ENCODE measurements around the gene GIPC2.
"Not testable (repeated sequence)": the region's sequence is repeated elsewhere in the genome, so short reads cannot be mapped to it uniquely, and the experiment has no call there.

GIPC2 gene

DNA sequence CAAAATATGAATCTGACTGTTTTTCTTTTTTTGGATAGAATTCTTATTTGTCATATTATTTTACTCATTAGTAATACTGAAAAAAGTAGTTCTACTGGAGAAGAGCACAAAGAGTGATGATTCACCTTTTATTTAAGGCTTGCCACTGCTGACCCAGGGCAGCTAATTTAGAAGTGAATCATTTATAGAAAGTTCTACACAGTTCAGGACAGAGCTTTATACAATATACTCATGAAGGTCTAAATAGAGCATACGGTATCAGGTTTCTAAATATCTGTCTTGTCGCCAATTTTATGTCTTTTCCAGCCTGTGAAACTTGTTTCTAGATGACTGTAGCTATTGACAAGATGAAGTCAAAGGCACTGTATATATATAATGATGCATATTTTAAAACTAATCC, 25.0 kb downstream of the GIPC2 start:
- no peak for DNase-seq

DNA sequence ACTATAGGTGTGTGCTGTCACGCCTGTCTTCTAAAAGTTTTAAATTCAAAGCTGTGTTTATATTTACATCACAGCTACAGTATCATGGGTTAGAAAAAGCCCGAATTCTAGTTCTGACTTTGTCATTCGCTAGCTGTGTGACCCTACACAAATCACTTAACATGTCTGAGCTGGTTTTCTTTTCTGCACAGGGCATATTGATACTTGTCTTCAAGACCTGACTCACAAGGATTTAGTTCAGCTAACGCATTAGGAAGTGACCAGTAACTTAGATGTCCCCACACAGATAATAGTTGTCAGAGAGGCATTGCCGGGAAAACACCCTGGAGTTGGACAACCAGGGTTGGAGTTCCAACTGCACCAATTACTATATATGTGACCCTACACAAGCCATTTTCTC, 25.9 kb downstream of the GIPC2 start:
- DNase-seq, result no peak

DNA sequence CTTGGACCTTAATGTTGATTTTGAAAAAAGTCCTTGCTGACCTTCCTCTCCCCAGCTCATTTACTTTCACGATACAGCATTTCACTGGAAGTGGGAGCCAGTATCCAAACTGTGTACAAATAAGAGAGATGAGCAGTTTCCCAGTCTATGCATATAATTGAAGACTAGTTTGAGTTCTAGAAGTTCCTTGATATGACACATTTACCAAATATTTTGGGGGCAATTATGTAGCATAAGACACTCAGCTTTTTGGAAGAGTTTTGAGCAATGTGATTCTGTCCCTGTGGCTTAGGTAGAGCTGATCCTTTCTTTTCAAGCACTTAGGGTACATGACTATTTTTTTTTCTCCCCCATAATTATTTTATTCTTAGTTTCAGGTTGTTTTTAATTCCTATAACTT, 26.4 kb downstream of the GIPC2 start:
- no peak for DNase-seq

DNA sequence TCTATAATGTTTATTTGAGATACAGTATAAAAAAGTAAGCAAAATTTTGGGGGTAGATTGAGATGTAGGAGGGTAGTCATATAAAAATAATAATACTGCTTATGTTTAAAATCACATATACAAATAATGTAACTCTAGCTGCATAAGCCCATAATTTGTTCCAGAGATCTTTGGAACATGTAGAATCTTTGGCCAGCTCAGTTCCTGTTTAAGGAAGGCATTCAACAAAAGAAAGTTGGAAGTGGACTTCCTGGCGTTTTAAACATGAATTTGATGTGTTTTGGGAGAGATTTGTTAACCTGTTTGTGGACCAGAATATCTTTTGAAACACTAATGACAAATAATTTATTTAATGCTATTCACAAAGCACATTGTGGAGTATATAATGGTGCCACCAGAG, 27.7 kb downstream of the GIPC2 start:
- no peak for DNase-seq

DNA sequence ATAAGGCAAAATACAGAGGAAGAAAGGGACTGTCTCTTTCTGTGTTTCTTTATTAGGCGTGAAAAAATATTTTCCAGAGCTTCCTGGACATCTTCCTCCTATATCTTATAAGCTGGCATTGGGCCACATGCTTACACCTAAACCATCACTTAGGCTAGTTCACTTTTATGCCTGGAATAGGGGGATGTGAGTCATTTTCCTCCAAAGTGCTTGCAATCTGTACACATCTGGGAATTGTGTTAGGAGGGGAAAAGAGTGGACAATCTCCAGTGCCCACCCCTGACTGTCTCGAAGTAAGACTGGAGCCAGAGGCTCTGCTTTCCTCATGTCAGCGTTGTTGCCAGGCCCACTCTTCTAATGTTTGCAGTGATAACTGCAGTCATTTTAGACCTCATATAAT, 29.9 kb downstream of the GIPC2 start:
- no peak for DNase-seq

DNA sequence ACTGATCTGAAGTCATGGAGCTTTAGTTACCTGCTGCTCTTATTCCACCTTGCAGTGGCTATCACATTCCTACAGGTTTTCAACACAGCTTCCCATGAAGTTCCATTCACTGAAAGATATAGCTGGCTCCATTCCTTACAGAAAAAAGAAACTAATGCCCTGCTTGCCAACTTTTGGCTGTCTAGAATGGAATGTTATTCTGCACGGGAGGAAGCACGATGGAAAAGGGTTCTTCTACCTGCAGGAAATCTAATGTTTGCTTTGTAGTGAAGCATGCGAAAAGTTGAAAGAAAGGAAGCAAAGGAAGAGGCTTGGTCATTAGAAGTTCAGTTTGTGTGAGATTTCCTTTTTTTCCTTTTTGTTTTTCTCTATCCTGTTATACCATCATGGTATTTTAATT, 32.6 kb downstream of the GIPC2 start:
- DNase-seq, result no peak

DNA sequence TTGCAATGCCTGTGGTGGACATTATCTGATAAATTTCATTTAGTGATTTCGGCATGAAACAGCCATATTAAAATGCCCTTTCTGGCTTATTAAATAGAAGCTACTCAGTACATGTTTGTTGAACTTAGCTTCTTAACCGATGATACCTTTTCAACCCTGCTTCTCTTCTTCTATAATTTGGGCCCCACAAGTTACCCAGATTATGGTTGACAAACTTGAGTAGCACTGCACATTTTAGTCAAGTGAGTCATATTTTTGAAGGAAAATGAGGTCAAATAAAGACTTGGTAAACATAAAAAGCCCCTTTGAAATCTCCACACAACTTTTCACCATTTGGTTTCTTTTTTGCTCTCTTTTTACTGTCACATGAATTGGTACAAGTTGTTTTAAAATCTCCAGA, 33.8 kb downstream of the GIPC2 start:
- no peak for DNase-seq

DNA sequence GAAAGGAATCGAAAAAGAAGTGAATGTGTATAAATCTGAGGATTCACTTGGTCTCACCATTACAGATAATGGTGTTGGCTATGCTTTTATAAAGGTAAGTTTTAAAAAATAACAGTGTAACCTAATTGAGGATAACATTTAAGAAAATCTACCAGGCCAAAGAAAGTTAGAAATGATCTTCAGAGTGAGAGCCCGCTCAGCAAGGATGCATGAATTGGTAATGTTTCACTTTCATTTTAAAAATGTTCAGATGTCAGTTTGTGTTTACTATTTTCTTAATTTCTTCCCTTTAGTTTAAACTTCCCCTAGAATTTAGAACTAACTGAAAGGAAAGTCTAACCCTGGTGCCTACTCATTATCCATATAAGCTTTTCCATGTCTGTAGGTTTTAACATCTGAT, 35.0 kb downstream of the GIPC2 start:
- DNase-seq, result no peak

DNA sequence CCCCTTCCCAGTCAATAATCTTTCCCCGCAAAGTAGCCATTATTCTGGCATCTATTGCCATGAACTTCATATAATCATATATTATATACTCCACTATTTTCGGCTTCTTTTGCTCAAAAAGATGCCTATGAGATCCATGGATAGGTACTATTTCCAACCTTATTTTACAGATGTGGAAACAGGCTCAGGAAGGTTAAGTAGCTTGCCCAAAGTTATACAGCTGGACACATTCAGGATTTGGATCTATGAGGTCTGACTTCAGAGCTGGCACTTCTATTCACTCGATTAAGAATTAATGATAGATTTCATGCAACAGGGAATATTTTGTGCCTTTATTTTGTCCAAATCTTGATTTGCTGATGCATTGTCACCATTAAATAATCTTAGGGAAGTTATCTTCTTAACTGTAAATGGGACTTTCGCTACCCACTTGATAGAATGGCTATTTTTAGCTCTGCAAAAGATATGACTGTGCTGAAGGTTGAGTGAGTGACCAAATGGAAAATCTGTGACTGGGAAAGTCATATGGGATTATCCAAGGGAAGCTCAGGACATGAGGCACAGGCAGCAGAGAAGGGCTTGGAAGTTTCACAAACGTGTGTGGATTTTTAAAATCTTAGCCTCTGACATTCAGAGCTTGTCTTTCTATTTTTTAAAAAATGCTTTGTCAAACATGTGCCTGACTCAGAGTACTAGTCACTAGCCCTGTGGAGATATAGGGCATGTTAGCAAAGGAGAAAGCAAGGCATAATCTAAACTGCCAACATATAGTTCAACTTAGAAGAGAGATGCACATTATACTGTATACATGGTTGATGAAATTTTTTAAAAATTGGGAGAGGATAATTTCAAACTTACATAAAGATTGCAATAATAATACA, 36.5 kb downstream of the GIPC2 start:
- DNase-seq, result no peak

DNA sequence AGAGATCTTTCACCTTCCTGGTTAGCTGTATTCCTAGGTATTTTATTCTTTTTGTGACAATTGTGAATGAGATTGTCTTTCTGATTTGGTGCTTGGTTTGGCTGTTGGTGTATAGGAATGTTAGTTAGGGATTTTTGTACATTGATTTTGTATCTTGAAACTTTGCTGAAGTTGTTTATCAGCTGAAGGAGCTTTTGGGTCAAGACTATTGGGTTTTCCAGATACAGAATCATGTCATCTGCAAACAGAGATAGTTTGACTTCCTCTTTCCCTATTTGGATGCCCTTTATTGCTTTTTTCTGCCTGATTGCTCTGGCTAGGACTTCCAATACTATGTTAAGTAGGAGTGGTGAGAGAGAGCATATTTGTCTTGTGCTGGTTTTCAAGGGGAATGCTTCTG, 38.9 kb downstream of the GIPC2 start:
- not testable (repeated sequence) for DNase-seq

DNA sequence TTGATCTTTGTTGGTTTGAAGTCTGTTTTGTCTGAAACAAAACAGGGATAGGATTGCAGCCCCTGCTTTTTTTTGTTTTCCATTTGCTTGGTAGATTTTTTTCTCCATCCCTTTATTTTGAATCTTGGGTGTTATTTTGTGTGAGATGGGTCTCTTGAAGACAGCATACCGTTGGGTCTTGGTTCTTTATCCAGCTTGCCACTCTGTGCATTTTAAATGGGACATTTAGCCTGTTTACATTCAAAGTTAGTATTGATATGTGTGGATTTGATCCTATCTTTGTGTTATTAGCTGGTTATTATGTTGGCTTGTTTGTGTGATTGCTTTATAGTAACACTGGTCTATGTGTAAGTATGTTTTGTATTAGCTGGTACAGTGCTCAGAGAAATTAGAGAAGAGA, 40.9 kb downstream of the GIPC2 start:
- DNase-seq, result no peak

DNA sequence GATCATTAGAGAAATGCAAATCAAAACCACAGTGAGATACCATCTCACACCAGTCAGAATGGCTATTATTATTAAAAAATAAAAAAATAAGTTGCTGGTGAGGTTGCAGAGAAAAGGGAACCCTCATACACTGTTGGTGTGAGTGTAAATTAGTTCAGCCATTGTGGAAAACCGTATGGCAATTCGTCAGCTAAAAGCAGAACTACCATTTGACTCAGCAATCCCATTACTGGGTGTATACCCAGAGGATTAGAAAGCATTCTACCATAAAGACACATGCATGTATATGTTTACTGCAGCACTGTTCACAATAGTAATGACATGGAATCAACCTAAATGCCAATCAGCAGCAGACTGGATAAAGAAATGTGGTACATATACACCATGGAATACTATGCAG, 42.2 kb downstream of the GIPC2 start:
- no peak for DNase-seq

DNA sequence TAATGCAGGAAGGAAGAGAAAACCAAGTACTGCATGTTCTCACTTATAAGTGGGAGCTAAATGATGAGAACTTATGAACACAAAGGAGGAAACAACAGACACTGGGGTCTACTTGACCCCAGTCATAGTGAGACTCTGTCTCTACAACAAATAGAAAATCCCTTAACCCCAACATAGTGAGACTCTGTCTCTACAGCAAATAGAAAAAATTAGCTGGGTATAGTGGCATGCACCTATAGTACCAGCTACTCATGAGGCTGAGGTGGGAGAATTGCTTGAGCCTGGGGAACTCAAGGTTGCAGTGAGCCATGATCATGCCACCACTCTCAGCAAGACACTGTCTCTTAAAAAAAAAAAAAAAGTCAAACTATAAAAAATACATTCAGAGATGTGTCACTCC, 42.7 kb downstream of the GIPC2 start:
- no peak for DNase-seq

DNA sequence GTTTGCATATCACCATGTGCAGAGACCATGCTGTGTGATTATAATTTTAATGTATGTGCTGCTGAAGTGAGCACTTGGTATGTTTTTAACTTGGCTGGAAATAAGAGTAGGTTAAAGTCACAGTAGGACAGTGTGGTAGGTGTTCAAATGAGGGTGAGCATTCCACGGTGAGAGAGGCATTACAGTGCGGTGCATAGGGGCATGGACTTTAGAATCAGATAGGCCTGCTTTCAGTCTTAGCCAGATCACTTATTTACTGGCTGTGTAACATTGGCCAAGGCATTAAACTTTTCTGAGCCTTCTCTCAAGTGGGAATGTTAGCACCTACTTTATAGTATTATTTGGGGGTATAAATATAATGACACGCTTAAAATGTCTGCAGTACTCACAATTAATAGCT, 43.2 kb downstream of the GIPC2 start:
- no peak for DNase-seq

DNA sequence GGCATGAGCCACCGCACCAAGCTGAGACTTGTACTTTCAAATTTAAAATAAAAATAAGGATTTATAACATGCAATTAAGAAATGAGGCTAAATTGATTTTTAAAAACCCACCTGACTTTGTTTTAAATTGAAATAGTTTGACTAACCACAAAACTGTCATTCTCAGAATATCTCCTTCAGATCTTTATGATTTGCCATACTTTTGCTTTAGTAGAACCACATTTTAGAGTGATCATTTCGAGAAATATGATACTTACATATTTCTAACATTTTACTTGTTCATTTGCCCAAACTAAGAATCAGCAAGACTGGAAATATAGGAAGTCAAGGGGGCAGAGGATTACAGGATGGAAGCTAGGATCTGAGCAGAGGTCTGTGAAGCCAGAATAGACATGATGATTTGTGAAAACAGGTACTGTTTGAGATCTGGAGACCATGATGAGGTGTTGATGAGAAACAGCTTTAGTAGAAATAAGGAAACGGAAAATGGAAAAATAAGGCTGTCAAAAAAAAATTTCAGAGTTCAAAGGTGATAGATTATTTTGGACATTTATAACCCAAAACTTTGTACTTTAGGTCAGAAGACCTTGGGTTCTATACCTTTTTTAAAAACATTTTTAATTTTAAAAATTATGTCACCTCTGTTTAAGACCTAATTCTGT, 44.8 kb downstream of the GIPC2 start:
- DNase-seq, result no peak

DNA sequence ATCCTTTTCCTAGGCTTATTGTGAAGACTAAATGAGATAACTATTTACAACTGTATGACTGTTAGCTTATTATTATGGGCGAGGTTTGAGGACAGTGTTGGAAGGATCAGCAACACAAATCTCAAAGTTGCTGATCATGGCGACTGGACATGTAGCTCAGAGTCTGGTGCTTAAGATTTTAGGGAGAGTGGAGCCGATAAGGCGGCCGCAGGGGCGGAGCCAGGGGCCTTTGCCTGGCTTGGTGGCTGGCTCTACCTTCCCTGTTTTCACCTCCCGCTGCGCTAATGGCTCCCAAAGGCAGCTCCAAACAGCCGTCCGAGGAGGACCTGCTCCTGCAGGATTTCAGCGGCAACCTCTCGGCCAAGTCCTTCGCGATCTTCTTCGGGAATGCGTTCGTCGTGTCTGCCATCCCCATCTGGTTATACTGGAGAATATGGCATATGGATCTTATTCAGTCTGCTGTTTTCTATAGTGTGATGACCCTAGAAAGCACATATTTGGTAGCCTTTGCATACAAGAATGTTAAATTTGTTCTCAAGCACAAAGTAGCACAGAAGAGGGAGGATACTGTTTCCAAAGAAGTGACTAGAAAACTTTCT, 45.5 kb downstream of the GIPC2 start:
- no peak for DNase-seq

DNA sequence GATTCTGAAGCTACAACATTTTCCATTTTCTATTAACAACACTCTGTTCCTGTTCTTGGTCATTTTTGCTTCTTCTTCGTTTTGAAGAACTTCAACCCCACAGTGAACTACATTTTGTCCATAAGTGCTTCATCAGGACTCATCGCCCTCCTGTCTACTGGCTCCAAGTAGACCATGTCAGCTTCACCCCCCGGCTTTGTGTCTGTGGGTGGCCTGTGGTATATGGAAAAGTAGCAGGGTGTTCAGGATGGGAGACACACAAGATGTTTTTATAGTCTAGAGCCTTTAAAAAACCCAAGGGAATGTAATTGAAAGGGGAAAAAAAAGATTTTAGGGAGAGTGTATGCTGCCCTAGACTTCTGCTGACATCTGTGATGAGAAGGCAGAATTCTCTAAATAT, 46.1 kb downstream of the GIPC2 start:
- no peak for DNase-seq

DNA sequence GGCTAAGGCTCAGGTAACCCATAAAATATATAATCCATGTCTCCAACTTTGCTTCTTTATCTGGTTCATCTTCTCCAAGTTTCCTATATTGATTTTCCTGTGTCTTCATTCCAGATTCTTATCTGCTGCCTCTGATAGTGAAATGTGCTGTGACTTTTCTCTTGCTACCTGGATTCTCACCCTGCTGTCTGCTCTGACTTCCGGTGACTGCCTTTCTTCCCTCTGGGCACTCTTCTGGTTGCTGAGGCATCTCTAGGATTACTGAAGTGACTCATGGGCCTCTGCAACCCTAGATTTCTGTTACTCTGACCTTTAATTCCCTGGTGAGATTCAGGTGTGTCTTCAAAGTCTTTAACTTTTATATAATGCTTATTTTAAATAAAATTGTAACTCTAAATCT, 46.9 kb downstream of the GIPC2 start:
- no peak for DNase-seq

DNA sequence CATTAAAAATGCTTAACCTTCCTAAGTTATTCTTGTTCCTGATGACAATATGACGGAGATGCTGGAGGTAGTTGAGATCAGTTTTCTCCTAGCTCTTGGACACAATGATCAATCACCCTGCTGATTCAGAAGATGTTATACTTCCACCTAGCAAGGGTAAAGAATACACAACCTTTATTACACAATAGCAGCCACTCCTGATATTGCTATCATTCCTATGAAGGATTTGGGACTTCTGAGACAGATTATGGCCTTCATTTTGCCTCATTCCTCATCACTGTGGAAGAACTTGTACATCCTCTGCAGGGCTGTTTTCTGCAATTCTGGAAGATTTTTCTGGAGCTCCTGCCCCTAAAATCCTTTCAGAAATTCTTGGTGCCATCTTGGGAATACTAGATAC, 47.8 kb downstream of the GIPC2 start:
- no peak for DNase-seq

DNA sequence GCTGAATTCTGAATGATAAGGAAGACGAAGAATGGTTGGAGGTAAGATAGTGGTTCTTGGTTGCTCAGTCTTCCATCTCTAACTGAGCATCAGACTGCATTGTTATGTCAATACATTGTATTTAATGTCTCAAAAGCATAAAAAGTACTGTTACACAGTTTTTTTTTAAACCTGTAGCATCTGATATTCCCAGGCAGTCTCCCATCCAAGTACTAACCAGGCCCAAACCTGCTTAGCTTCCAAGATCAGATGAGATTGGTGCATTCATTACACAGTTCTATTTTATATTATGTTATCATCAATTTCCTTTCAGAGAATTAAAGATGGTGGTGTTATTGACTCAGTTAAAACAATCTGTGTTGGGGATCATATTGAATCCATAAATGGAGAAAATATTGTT, 48.9 kb downstream of the GIPC2 start:
- no peak for DNase-seq

DNA sequence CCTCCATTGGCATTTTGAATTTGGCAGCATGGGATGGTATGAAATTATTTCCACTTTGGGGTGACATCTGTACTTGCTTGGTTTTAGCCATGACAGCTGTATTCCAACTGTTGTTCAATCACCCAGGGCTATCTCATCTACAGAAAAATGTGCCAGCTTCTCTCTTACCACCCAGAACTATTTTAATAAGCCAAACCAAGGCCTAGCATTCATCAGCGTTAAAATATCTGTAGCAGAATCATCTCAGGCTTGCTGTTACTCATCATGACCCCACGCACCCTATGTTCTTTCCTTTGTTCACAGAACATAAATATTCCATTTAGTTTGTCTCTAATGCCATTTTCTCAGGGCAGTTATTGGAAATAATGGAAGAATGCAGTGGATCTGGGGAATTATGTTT, 49.8 kb downstream of the GIPC2 start:
- DNase-seq, result no peak

DNA sequence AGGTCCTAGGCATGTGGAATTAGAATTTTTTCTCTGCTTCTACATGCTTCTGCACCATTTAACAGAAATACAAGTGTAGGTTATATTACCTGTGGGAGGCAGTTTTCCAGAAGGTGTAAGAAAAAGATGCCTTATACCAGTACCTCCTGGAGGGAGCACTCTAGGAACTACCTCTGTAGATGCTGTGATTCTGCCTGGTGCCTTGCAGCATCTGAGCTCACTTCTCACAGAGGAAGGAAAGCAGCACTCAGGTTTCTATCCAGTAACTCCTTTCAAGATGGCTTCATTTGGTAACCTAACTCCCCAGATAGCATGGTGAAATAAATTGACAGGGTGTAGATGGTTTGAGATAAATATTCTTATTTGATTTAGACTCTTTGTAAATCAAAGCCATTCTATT, 50.3 kb downstream of the GIPC2 start:
- DNase-seq, result no peak

DNA sequence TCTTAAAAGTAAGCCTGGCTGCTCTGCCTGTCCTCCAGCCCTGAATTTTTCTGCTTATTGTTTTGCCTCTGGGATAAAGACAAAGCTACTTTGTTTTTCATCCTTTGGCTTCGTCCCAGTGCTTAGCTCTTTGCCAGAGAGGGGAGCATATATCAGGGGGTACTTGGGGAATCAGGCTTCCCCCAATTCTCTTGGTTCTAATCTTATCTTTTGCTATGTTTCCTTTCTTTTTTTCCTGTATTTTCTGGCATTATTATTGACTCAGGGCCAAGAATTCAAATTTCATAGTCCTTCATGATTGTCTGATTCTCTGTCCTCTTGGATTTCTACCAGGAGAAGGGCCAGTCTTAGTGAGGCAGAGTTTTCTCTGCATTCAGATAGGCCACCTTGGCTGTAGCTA, 51.2 kb downstream of the GIPC2 start:
- no peak for DNase-seq

DNA sequence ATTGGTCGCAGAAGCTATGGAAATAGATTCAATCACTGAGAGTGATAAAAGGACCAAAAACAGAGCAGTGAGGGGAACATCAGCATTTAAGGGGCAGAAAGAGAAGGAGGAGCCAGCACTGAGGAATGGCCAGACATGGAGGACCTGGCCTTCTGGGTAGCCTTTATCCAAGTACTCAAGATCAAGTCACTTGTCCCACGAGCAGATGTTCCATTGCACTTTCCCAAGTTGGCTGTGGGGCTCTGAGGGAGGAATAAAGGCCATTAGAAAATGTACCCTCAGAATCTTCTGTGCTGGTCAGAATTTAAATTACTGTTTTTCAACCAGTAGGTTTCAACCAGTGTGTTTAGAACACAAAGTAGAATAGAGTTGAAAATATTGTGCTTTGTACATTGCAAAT, 55.3 kb downstream of the GIPC2 start:
- DNase-seq, result no peak
